Urinary bladder (tissue), 4 donors: ENCODE results near the gene ZCCHC2. TPM values are rescaled to one million over a fixed set of nuclear protein-coding genes. Genes with fewer than 3 reads are reported as not detected.

ENCODE experiments used
- DNase-seq: peaks from one replicate; pipeline ENCODE4 v3.0.0-alpha.2; 2015; ENCODE audit errors: extremely low spot score
- H3K27ac ChIP-seq: one replicate; pipeline ENCODE4 v1.5.1; 2013; ENCODE audit warnings: low read depth, mild to moderate bottlenecking, moderate library complexity
- H3K36me3 ChIP-seq: one replicate; pipeline ENCODE4 v1.6.1; 2013; ENCODE audit warnings: mild to moderate bottlenecking, moderate library complexity; ENCODE audit not compliant: insufficient read depth
- H3K4me1 ChIP-seq: one replicate; pipeline ENCODE4 v1.6.1; 2013; ENCODE audit warnings: mild to moderate bottlenecking, moderate library complexity; ENCODE audit not compliant: insufficient read depth
- H3K4me3 ChIP-seq: one replicate; pipeline ENCODE4 v1.5.1; 2013; ENCODE audit warnings: low read depth, low read length
- WGBS: extraction: QIAGEN DNeasy Blood & Tissue Kit; methylation state at CpG from one replicate; pipeline ENCODE4 v1.1.7; 2013; 5-methylcytosine and 5-hydroxymethylcytosine counted together
- polyA plus RNA-seq: library from polyadenylated mRNA; stranded (reverse); fragments of 200-250 nt; gene quantifications from one replicate; pipeline ENCODE4 v1.2.3, GENCODE V29; 2013
- total RNA-seq: library from RNA; depleted of rRNA; stranded (reverse); fragments of >200 nt; gene quantifications from one replicate; pipeline ENCODE4 v1.2.3, GENCODE V29; 2014
- donor health status: healthy with polysubstance abuse.
- donor health status: healthy.

Gene ZCCHC2
- 13.4 TPM for total RNA-seq
- polyA plus RNA-seq: 10.8 TPM

DNA sequence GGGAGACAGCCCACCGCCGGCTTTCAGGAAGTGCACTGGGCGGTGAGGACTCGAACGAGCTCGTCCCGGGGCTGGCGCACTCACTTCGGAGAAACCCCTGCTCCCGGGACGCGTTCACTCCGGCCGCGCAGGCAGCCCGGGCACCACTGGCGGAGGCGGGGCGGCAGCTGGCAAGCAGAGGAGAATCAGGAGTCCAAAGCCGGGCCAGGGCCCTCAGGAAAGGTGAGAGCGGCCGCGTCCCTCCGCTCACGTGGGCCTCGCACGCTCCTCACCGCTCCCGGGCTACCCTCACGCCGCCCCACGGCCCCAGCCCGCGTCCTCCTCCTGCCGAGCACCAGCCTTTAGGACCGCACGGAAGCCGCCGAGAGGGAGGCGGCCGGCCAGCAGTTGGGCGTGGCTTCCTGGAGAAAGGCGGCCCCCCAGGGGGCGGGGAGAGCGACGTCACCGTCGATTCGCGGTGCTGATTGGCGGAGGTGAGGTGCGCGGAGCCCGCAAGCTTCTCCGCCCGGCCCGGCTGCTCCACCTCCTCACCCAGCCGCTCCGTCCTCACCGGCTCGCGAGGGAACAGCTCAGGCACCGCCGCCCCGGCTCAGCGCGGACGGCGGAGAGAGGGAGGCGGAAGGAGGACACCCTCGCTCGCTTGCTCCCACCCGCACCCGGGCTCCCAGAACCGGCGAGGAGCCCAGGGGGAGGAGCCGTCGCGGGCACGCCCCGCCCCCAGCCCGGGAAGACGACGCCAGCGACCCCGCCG is at the start of gene ZCCHC2:
ZCCHC2 (plus strand) TSS at position 522 of the 751 bp plus-strand sequence. CDS start 400 bp downstream, outside the sequence.
- H3K36me3 ChIP-seq: no peaks in the 10 kb centered on the region
- WGBS: under 1% methylated on average over 87 of the region's 87 CpGs
- DNase-seq: peak; percentile 93
- peak within 1 kb of the TSS; percentile 96 for H3K27ac ChIP-seq
- H3K4me3 ChIP-seq: peak within 1 kb of the TSS; percentile 96
- H3K4me1 ChIP-seq: no peaks in the 10 kb centered on the region

DNA sequence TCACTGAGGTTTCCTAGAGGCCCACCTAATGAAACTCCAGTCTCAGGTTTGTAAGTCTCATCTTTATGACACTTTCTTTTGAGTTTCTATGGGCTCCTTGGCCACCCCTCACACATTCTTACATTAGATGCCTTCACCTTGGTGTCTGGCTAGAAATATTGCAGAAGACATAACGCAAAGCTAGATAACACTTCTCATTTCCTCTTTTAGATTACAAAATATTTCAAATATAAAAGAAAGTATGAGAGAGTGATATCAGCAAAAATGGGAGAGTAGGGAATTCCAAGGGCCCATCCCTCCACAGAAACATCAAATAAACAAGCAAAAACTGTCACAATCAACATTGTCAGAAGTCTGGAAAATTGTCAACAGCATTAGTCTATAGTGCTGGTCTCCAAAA is 43.3 kb upstream of the ZCCHC2 start:
- 87% methylated on average over 1 of the region's 1 CpG for WGBS
- H3K27ac ChIP-seq: no peak overlapping the region
- no peaks in the 10 kb centered on the region for H3K36me3 ChIP-seq
- H3K4me1 ChIP-seq: no peaks in the 10 kb centered on the region
- H3K4me3 ChIP-seq: no peak overlapping the region
- DNase-seq: no peak

DNA sequence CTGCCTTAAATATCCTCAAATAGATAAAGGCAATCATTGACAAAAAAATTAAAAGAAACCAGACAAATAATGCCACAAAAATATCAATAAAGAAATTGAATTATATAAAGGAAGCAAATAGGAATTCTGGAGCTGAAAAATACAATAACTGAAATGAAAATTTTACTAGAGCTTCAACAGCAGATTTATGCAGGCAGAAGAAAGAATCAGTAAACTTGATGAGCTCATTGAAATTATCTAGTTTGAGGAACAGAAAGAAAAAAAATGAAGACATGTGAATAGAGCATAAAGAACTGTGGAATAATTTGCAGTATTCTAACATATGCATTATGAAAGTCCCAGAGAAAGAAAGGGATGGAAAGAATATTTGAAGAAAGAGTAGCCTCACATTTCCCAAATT is 41.9 kb upstream of the ZCCHC2 start:
- Histone ChIP-seq H3K27ac (no peak overlapping the region), H3K4me1 (no peaks in the 10 kb centered on the region), H3K36me3 (no peaks in the 10 kb centered on the region), H3K4me3 (no peak overlapping the region)
- DNase-seq: no peak

DNA sequence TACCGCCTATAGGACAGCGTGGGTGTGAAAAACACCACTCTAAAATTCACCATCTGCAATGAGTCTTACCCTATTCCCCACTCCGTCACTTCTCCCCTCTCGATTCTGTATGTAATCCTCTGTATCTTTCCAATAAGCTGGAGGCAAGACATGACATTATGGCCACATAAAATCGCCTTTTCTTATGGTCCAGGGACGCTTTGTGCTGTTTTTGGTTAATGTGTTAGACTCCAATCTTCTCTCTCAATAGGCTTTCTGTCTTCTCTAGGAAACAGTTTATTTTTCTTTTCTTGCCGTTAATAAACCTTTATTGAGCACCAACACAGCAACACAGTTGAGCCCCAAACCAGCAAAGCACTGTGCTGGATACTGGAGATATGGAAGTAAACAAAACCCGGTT is 37.9 kb upstream of the ZCCHC2 start:
- 68% methylated on average over 8 of the region's 8 CpGs for WGBS
- no peaks in the 10 kb centered on the region for H3K4me1 ChIP-seq
- H3K27ac ChIP-seq: no peak overlapping the region

DNA sequence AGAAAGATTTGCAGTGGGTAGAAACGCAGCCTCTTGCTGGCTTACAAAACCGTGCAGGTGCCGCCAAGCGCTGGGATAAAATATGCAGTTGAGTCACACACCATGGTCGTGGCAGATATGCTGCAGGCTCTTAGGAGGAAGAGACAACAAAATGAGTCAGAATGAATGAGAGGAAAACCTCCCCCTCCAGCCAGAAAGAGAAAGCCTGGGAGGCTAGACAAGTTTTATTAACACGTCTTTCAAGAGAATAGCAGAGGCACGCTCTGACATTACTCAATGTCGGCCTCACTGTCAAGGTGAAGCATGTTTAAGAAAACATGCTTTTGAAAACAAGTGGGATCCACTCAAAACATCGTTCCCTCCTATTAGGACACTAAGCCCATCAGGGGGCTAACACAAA is 37.1 kb upstream of the ZCCHC2 start:
- WGBS: 59% methylated on average over 9 of the region's 9 CpGs
- no peaks in the 10 kb centered on the region for H3K4me1 ChIP-seq
- peak; percentile 42 for DNase-seq
- H3K27ac ChIP-seq: no peak overlapping the region
- no peaks in the 10 kb centered on the region for H3K36me3 ChIP-seq
- no peak overlapping the region for H3K4me3 ChIP-seq

More for the DNA sequence above, 37.9 kb upstream of the ZCCHC2 start:
- Histone ChIP-seq H3K36me3 (no peaks in the 10 kb centered on the region), H3K4me3 (no peak overlapping the region)
- DNase-seq: no peak

DNA sequence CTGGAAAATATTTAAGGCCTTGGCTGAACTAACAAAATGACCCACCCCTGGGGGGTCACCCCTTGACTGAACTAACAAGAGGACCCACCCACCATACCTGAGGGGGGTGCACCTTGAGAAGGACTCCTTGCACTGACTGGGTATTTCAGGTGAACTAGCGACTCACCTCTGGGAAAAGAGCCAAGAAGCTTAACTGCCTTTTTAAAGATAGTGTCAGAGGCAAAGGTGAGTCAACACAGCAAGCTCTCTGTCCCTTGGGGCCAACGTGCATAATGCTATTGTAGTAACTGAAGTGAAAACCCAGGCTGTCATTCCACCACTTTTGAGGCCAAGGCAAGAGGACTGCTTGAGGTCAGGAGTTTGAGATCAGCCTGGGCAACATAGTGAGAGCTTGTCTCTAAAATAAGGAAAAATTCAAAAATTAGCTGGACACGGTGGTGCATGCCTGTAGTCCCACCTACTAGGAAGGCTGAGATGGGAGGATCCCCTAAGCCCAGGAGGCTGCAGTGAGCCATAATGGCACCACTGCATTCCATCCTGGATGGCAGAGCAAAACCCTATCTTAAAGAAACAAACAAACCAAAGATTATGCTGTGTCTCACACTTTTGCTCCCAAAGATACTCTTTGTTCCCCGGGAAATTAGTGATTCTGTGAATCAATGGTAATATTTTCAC is 36.4 kb upstream of the ZCCHC2 start:
- H3K4me3 ChIP-seq: no peak overlapping the region
- 73% methylated on average over 4 of the region's 4 CpGs for WGBS
- no peaks in the 10 kb centered on the region for H3K36me3 ChIP-seq
- no peak overlapping the region for H3K27ac ChIP-seq
- DNase-seq: peak; percentile 52
- no peaks in the 10 kb centered on the region for H3K4me1 ChIP-seq

DNA sequence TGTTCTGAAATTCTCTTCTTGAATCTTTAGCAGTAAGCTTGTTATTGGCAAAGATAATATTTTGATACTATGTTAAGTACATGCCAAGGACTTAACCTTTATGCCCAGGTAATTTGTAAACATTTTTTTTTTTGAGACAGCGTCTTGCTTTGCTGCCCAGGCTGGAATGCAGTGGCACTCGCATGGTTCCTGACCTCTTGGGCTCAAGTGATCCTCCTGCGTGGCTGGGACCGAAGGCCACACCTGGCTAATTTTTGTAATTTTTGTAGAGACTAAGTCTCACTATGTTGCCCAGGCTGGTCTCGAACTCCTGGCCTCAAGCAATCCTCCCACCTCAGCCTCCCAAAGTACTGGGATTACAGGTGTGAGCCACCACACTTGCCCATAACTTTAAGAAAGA is 35.7 kb upstream of the ZCCHC2 start:
- DNase-seq: no peak
- no peaks in the 10 kb centered on the region for H3K4me1 ChIP-seq
- no peaks in the 10 kb centered on the region for H3K36me3 ChIP-seq
- WGBS: 90% methylated on average over 5 of the region's 5 CpGs
- H3K4me3 ChIP-seq: no peak overlapping the region
- no peak overlapping the region for H3K27ac ChIP-seq

DNA sequence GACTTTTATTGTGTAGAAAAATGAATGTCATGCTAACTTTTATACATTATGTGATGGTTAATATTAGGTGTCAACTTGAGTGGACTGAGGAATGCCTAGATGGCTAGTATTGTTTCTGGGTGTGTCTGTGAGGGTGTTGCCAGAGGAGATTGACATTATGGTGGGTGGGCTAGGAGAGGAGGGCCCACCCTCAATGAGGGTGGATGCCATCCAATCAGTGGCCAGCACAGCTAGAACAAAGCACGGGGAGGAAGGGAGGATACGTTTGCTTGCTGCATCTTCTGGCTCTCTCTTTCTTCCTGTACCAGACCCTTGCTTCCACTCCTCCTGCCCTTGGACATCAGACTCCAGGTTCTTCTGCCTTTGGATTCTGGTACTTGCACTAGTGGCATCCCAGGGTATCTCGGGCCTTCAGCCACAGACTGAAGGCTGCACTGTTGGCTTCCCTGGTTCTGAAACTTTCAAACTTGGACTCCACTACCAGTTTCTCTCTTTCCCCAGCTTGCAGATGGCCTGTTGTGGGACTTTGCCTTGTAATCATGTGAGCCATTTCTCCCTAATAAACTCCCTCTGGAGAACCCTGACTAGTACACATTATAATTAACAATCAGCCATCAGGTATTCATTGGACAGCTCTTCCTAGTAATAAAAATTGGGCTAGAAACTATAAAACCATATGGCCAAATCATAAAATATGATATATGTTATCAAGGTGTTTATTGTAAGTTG is 31.7 kb upstream of the ZCCHC2 start:
- WGBS: 44% methylated on average over 3 of the region's 3 CpGs
- Histone ChIP-seq H3K27ac (no peak overlapping the region), H3K4me1 (no peaks in the 10 kb centered on the region), H3K4me3 (no peak overlapping the region), H3K36me3 (no peaks in the 10 kb centered on the region)
- DNase-seq: no peak

DNA sequence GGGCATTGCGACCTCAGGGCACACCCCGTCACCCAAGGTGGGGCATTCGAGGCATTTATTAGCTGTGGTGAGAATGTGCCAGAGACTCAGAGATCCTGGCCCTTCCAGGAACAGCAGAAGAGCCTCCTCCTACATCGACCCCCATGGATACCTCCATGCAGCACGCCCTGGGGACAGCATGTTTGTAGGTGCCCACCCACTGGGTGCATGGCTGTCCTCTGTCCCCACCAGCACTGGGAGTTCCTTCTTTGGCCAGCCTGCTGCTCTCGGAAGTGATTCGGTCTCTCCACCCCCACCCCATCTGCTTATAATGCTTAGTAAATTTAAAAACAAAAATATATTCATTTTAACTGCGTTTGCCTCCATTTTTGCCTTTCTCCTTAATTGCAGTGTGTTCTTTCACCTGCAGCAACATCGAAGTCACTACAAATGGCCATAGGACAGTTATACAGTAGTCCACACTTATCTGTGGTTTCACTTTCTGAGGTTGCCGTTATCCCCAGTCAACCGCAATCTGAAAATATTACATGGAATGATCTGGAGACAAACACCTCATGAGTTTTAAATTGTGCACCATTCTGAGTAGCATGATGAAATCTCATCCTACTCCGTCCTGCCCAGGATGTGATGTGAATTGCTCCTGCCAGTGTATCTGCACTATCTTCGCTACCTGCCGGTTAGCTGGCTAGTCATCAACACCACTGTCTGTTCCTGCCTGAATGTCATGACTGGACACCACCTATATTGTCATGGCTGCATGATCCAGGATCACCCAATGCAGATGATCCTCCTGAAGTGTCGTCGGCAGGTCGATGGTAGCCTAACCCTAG is 29.6 kb upstream of the ZCCHC2 start:
- no peak for DNase-seq
- H3K4me1 ChIP-seq: no peaks in the 10 kb centered on the region
- no peaks in the 10 kb centered on the region for H3K36me3 ChIP-seq
- WGBS: 87% methylated on average over 17 of the region's 17 CpGs
- no peak overlapping the region for H3K27ac ChIP-seq
- H3K4me3 ChIP-seq: no peak overlapping the region

DNA sequence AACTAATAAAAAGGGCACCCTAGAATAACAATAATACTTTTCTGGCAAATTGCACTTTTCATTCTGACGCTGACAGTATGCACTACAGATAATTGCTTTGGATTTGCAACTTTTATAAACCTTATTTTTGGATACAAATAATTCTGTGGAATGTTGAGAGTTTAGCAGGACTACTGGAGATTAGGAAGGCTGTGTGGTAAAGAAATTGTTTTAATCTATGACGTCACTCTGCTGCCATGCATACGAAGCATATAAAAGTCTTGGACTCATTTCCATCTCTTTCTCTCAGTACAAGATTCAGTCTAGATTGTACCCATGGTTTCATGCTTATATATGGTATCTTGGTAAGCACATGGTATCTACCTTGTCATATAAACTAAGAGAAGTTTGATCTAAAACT is 28.1 kb upstream of the ZCCHC2 start:
- Histone ChIP-seq H3K36me3 (no peaks in the 10 kb centered on the region), H3K4me3 (no peak overlapping the region), H3K27ac (no peak overlapping the region), H3K4me1 (no peaks in the 10 kb centered on the region)
- 37% methylated on average over 3 of the region's 3 CpGs for WGBS
- DNase-seq: no peak

DNA sequence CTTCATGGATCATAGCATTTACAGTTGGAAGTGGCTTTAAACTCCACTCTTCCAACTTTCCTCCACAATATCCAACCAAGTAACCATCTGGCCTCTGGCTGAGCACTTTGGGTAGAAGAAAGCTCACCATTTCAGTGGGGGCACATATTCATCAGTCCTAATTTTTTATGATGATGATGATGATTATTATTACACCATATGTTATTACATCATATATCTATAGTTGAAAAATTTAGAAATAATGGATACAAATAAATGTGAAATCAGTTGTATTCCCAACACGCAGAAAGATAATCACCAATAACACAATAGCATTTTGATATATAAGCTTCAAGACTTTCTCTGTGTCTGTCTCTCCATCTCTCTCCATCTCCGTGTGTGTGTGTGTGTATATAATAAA is 26.6 kb upstream of the ZCCHC2 start:
- DNase-seq: no peak
- H3K36me3 ChIP-seq: no peaks in the 10 kb centered on the region
- H3K27ac ChIP-seq: no peak overlapping the region
- H3K4me3 ChIP-seq: no peak overlapping the region
- no peaks in the 10 kb centered on the region for H3K4me1 ChIP-seq
- WGBS: 87% methylated on average over 2 of the region's 2 CpGs

DNA sequence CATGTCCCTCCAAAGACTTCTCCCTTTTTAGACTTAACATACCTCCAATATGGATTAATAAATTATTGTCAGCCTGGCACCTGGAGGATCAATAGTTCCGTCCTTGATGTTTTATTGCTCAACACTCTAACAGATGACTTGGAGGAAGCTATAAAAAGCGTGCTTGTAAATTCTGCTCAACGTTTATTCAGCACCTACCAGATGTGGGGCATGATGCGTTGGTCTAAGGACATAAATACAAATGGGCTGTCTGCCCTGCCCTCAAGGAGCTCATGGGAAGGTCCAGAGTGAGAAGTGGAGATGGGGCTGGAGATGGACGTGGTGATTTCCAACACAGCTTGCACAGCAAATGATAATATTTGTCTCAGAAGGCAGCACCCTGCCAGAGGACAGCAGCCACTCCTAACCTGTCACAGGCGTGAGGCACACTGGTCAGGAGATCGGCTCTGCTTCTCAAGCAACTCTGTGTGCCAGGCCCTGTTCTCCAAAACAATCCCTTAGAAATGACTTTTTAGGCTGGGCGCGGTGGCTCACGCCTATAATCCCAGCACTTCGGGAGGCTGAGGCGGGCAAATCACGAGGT is 25.5 kb upstream of the ZCCHC2 start:
- 67% methylated on average over 13 of the region's 13 CpGs for WGBS
- H3K4me1 ChIP-seq: no peaks in the 10 kb centered on the region
- DNase-seq: no peak

More for the DNA sequence above, 25.5 kb upstream of the ZCCHC2 start:
- Histone ChIP-seq H3K36me3 (no peaks in the 10 kb centered on the region), H3K27ac (no peak overlapping the region), H3K4me3 (no peak overlapping the region)
